Keratinocyte (primary cell): ENCODE data around the gene PTPN4.

Source experiments
- CTCF ChIP-seq, 3 experiments: IDR thresholded peaks in 1 of 3; conservative IDR thresholded peaks in 1 of 3; optimal IDR thresholded peaks in 1 of 3; 2 replicates in 2 of 3; 3 replicates in 1 of 3; pipeline versions ENCODE3 to v1.5.1; 2011; ENCODE audit warnings: low read length in 3 of 3, mild to moderate bottlenecking in 3 of 3, moderate library complexity in 2 of 3, control low read depth in 1 of 3, inconsistent platforms in 1 of 3; ENCODE audit not compliant: insufficient read depth in 2 of 3; ENCODE audit errors: extremely low read depth in 1 of 3
- EZH2 ChIP-seq: IDR thresholded peaks from one replicate; pipeline ENCODE4 v1.6.1; 2012; ENCODE audit warnings: inconsistent platforms, mild to moderate bottlenecking, low read length, moderate library complexity

- TF ChIP-seq CTCF (optimal IDR thresholded peaks at IDR 0.05 in 1 of 3, IDR thresholded peaks at IDR 0.05 in 1 of 3, conservative IDR thresholded peaks at IDR 0.05 in 1 of 3; ENCODE audit: extremely low read depth in 1 of 3, insufficient read depth in 2 of 3, low read length in 3 of 3), result no peak
- TF ChIP-seq EZH2, result no peak
Observed at GRCh38 chr2:119749477-119750012, 10.2 kb upstream of the PTPN4 start.
